Coronary artery (tissue), 2 donors: ENCODE results near the gene TBC1D17.

ENCODE experiments used
- DNase-seq: peaks from one replicate; pipeline ENCODE4 v3.0.0-alpha.2; 2017; ENCODE audit warnings: low spot score
- H3K27ac ChIP-seq, 2 donors: fragments of 200-600 bp; sonication (generic); one replicate each; pipeline ENCODE4 v1.5.1; 2016 to 2019
- H3K4me3 ChIP-seq: fragments of 200-600 bp; sonication (generic); 2 replicates; pipeline ENCODE4 v1.5.1; 2016; ENCODE audit warnings: mild to moderate bottlenecking, moderate library complexity
- CTCF ChIP-seq: fragments of 200-600 bp; sonication (generic); IDR thresholded peaks from one replicate; pipeline ENCODE4 v1.5.1; 2019; ENCODE audit warnings: antibody characterized with exemption

The TBC1D17 gene

GRCh38 chr19:49869484-49870308, 7.8 kb upstream of the TBC1D17 start:
- TF ChIP-seq CTCF: no peak
- Histone ChIP-seq H3K27ac (peak overlapping the region; percentile 79 to 96), H3K4me3 (peak overlapping the region; percentile 77)
- peak; percentile 99 for DNase-seq

- TF ChIP-seq CTCF: no peak
- peak overlapping the region; percentile 79 to 93 for H3K27ac ChIP-seq
- no peak for DNase-seq
- peak overlapping the region; percentile 77 for H3K4me3 ChIP-seq
Measured at GRCh38 chr19:49870309-49870901, 7.1 kb upstream of the TBC1D17 start.

GRCh38 chr19:49871349-49871985, 6.0 kb upstream of the TBC1D17 start:
- Histone ChIP-seq H3K4me3 (no peak overlapping the region), H3K27ac (no peak overlapping the region)
- DNase-seq: no peak
- no peak for TF ChIP-seq CTCF

GRCh38 chr19:49872245-49873128, 5.0 kb upstream of the TBC1D17 start:
- H3K27ac ChIP-seq: no peak overlapping the region
- DNase-seq: no peak
- no peak overlapping the region for H3K4me3 ChIP-seq
- TF ChIP-seq CTCF: no peak

GRCh38 chr19:49873129-49873521, 4.4 kb upstream of the TBC1D17 start:
- H3K4me3 ChIP-seq: no peak overlapping the region
- no peak for DNase-seq
- TF ChIP-seq CTCF: no peak
- no peak overlapping the region for H3K27ac ChIP-seq

- no peak for DNase-seq
- TF ChIP-seq CTCF: no peak
- no peak overlapping the region for H3K4me3 ChIP-seq
- no peak overlapping the region for H3K27ac ChIP-seq
Measured at GRCh38 chr19:49873834-49874233, 3.7 kb upstream of the TBC1D17 start.
